K562 (cell line): ENCODE measurements around the gene SLC39A3. TPM values are rescaled to one million over a fixed set of nuclear protein-coding genes. Genes with fewer than 3 reads are reported as not detected.

Source experiments
- BRD9 ChIP-seq: fragments of 450-650 bp; IDR thresholded peaks from 2 replicates; pipeline ENCODE4 v1.6.1; 2018; ENCODE audit warnings: low read depth; ENCODE audit not compliant: partially characterized antibody
- C11orf30 ChIP-seq: fragments of 450-650 bp; IDR thresholded peaks from 2 replicates; pipeline ENCODE4 v1.6.1; 2016; ENCODE audit warnings: low read depth, mild to moderate bottlenecking
- CBX2 ChIP-seq: fragments of 200-600 bp; sonication (generic); IDR thresholded peaks from one replicate; pipeline ENCODE4 v1.6.1; 2012; ENCODE audit warnings: mild to moderate bottlenecking, low read length, inconsistent platforms; ENCODE audit not compliant: insufficient read depth, poor library complexity, severe bottlenecking
- CHAMP1 ChIP-seq: fragments of 450-650 bp; IDR thresholded peaks from 2 replicates; pipeline ENCODE4 v1.6.1; 2016; ENCODE audit warnings: mild to moderate bottlenecking
- FOXP1 ChIP-seq: sonication (generic); formaldehyde crosslinking; IDR thresholded peaks from 2 replicates; pipeline ENCODE4 v1.8.0; 2022; ENCODE audit warnings: mild to moderate bottlenecking, missing genetic modification reagents
- KAT7 ChIP-seq: sonication (generic); formaldehyde crosslinking; IDR thresholded peaks from 2 replicates; pipeline ENCODE4 v1.8.0; 2022; ENCODE audit warnings: missing genetic modification reagents, mild to moderate bottlenecking, borderline replicate concordance
- NCOR1 ChIP-seq: fragments of 450-650 bp; IDR thresholded peaks from 2 replicates; pipeline ENCODE4 v1.6.1; 2016; ENCODE audit warnings: mild to moderate bottlenecking, moderate library complexity
- TAF1 ChIP-seq: IDR thresholded peaks from 2 replicates; pipeline ENCODE4 v1.6.1; 2011; ENCODE audit warnings: mild to moderate bottlenecking, low read length, moderate library complexity; ENCODE audit not compliant: insufficient read depth, control insufficient read depth, severe bottlenecking; ENCODE audit errors: extremely low read depth
- ZEB2 ChIP-seq: fragments of 450-650 bp; IDR thresholded peaks from 2 replicates; pipeline ENCODE4 v1.6.1; 2016
- ZFP30 ChIP-seq: fragments of 250-450 bp; sonication (Bioruptor Pico); IDR thresholded peaks from 2 replicates; pipeline ENCODE4 v1.8.0; 2022; ENCODE audit warnings: moderate library complexity, mild to moderate bottlenecking, inconsistent platforms, borderline replicate concordance
- ZKSCAN3 ChIP-seq: fragments of 250-450 bp; sonication (Bioruptor Pico); IDR thresholded peaks from 2 replicates; pipeline ENCODE4 v1.4.0; 2020
- ZNF408 ChIP-seq: fragments of 250-450 bp; sonication (Bioruptor Pico); IDR thresholded peaks from 2 replicates; pipeline ENCODE4 v1.4.0; 2020; ENCODE audit warnings: low read depth, mild to moderate bottlenecking, moderate library complexity
- ZNF512 ChIP-seq: IDR thresholded peaks from 2 replicates; pipeline ENCODE4 v1.6.1; 2016; ENCODE audit warnings: missing genetic modification characterization, missing compliant biosample characterization
- polyA plus RNA-seq, 8 experiments: library from polyadenylated mRNA; depleted of rRNA in 4 of 8; stranded (reverse) in 5 of 8; unstranded in 3 of 8; fragments of >200 nt; fragmentation: Nextera tagmentation in 2 of 8; fragmentation: Illumina TruSeq in 1 of 8; extraction: Ambion mirVana in 2 of 8; extraction: Trizol in 1 of 8; gene quantifications; 2 replicates each; pipeline versions ENCODE4 v1.2.1 to v1.2.3, GENCODE V29; 2011 to 2014; ENCODE audit warnings: inconsistent platforms in 1 of 8, missing spikeins in 1 of 8
- total RNA-seq, 7 experiments: library from RNA; depleted of rRNA in 6 of 7; stranded (reverse); fragments of >200 nt in 6 of 7; fragmentation: Illumina TruSeq in 2 of 7; extraction: Trizol in 2 of 7; gene quantifications; 2 replicates each; pipeline versions ENCODE4 v1.2.1 to v1.2.3, GENCODE V29; 2011 to 2021; ENCODE audit warnings: low replicate concordance in 1 of 7
- TF ChIP-seq, protein P1 (sequence below): sonication (generic); formaldehyde crosslinking; IDR thresholded peaks from 2 replicates; pipeline ENCODE4 v1.8.0; 2023; ENCODE audit warnings: mild to moderate bottlenecking, missing genetic modification reagents
- TF ChIP-seq, protein P2 (sequence below): fragments of 450-650 bp; formaldehyde crosslinking; IDR thresholded peaks from 2 replicates; pipeline ENCODE4 v1.4.0; 2020; ENCODE audit warnings: mild to moderate bottlenecking, mixed read lengths
- TF ChIP-seq, protein P3 (sequence below): fragments of 450-650 bp; IDR thresholded peaks from 2 replicates; pipeline ENCODE4 v1.6.1; 2018; ENCODE audit not compliant: partially characterized antibody

Gene SLC39A3
- total and polyA plus RNA-seq, 9 of the 15 experiments (the other 6 are each of a cell fraction or from before 2014, with no cell fraction given) = 2.3 to 215 (median 127) TPM

GRCh38 chr19:2782936-2783780, 43.3 kb upstream of the SLC39A3 start, which contains the start of gene SGTA (continued):
- TF ChIP-seq, protein P1, sequence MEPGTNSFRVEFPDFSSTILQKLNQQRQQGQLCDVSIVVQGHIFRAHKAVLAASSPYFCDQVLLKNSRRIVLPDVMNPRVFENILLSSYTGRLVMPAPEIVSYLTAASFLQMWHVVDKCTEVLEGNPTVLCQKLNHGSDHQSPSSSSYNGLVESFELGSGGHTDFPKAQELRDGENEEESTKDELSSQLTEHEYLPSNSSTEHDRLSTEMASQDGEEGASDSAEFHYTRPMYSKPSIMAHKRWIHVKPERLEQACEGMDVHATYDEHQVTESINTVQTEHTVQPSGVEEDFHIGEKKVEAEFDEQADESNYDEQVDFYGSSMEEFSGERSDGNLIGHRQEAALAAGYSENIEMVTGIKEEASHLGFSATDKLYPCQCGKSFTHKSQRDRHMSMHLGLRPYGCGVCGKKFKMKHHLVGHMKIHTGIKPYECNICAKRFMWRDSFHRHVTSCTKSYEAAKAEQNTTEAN (CRISPR knock-in tag) = peak; percentile 86; the same call in 1 of the 2 replicates
- TF ChIP-seq ZKSCAN3 (CRISPR knock-in tag) (no peak), BRD9 (peak; percentile 30), KAT7 (peak; percentile 96; the same call in 1 of the 2 replicates), TAF1 (peak; percentile 76), ZNF512 (tag) (no peak), CHAMP1 (no peak; the same call in 1 of the 2 replicates), NCOR1 (no peak), ZEB2 (no peak), FOXP1 (CRISPR knock-in tag) (peak; percentile 99), ZNF408 (CRISPR knock-in tag) (no peak), C11orf30 (peak; percentile 80), ZFP30 (no peak), CBX2 (no peak)
- TF ChIP-seq, protein P2, sequence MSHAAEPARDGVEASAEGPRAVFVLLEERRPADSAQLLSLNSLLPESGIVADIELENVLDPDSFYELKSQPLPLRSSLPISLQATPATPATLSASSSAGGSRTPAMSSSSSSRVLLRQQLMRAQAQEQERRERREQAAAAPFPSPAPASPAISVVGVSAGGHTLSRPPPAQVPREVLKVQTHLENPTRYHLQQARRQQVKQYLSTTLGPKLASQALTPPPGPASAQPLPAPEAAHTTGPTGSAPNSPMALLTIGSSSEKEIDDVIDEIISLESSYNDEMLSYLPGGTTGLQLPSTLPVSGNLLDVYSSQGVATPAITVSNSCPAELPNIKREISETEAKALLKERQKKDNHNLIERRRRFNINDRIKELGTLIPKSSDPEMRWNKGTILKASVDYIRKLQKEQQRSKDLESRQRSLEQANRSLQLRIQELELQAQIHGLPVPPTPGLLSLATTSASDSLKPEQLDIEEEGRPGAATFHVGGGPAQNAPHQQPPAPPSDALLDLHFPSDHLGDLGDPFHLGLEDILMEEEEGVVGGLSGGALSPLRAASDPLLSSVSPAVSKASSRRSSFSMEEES (CRISPR knock-in tag) = peak; percentile 84
- TF ChIP-seq, protein P3, sequence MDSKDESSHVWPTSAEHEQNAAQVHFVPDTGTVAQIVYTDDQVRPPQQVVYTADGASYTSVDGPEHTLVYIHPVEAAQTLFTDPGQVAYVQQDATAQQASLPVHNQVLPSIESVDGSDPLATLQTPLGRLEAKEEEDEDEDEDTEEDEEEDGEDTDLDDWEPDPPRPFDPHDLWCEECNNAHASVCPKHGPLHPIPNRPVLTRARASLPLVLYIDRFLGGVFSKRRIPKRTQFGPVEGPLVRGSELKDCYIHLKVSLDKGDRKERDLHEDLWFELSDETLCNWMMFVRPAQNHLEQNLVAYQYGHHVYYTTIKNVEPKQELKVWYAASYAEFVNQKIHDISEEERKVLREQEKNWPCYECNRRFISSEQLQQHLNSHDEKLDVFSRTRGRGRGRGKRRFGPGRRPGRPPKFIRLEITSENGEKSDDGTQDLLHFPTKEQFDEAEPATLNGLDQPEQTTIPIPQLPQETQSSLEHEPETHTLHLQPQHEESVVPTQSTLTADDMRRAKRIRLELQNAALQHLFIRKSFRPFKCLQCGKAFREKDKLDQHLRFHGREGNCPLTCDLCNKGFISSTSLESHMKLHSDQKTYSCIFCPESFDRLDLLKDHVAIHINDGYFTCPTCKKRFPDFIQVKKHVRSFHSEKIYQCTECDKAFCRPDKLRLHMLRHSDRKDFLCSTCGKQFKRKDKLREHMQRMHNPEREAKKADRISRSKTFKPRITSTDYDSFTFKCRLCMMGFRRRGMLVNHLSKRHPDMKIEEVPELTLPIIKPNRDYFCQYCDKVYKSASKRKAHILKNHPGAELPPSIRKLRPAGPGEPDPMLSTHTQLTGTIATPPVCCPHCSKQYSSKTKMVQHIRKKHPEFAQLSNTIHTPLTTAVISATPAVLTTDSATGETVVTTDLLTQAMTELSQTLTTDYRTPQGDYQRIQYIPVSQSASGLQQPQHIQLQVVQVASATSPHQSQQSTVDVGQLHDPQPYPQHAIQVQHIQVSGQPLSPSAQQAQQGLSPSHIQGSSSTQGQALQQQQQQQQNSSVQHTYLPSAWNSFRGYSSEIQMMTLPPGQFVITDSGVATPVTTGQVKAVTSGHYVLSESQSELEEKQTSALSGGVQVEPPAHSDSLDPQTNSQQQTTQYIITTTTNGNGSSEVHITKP = peak; percentile 21
